Progenitor cell of endocrine pancreas (in vitro differentiated cells): ENCODE data around the gene ME3. TPM values are rescaled to one million over a fixed set of nuclear protein-coding genes. Genes with fewer than 3 reads are reported as not detected.

Experiments
- DNase-seq: peaks from one replicate; pipeline ENCODE4 v3.0.0; 2021; ENCODE audit warnings: low spot score; ENCODE audit not compliant: unreplicated experiment
- H3K27ac Mint-ChIP-seq: 2 replicates; pipeline ENCODE4 v1.8.0; 2021; ENCODE audit warnings: mild to moderate bottlenecking, moderate library complexity, mixed read lengths
- H3K27me3 Mint-ChIP-seq: 2 replicates; pipeline ENCODE4 v1.8.0; 2021; ENCODE audit warnings: mixed read lengths
- H3K36me3 Mint-ChIP-seq: 2 replicates; pipeline ENCODE4 v1.8.0; 2022; ENCODE audit warnings: mixed read lengths; ENCODE audit not compliant: insufficient read depth
- H3K4me1 Mint-ChIP-seq: 2 replicates; pipeline ENCODE4 v1.8.0; 2021; ENCODE audit warnings: low read depth, mixed read lengths
- H3K4me3 Mint-ChIP-seq: 2 replicates; pipeline ENCODE4 v1.8.0; 2021; ENCODE audit warnings: low read depth, mild to moderate bottlenecking, moderate library complexity, mixed read lengths
- H3K9me3 Mint-ChIP-seq: 2 replicates; pipeline ENCODE4 v1.8.0; 2021; ENCODE audit warnings: low read depth, mixed read lengths
- CTCF ChIP-seq: fragments of 200-600 bp; sonication (generic); IDR thresholded peaks from one replicate; pipeline ENCODE4 v1.5.0; 2021; ENCODE audit warnings: antibody characterized with exemption, mild to moderate bottlenecking; ENCODE audit not compliant: unreplicated experiment
- total RNA-seq: library from RNA; stranded (reverse); gene quantifications from 2 replicates; pipeline ENCODE4 v1.2.1, GENCODE V29; 2021

Gene ME3
- total RNA-seq, 1 donor from 2014 or later = 8.6 TPM

- Mint-ChIP-seq H3K36me3 (no peaks in the 10 kb centered on the region), H3K27me3 (peaks cover 64% of the 10 kb centered on the region), H3K4me3 (no peak overlapping the region), H3K9me3 (no peaks in the 10 kb centered on the region), H3K4me1 (peaks cover 16% of the 10 kb centered on the region), H3K27ac (no peak overlapping the region)
- no peak for TF ChIP-seq CTCF
- DNase-seq = no peak
Observed at GRCh38 chr11:86699040-86699791, 26.8 kb upstream of the ME3 start.

GRCh38 chr11:86698639-86699038, 26.2 kb upstream of the ME3 start:
- Mint-ChIP-seq H3K27ac (no peak overlapping the region), H3K9me3 (no peaks in the 10 kb centered on the region)
- no peak for TF ChIP-seq CTCF

GRCh38 chr11:86696451-86696850, 24.0 kb upstream of the ME3 start:
- Mint-ChIP-seq H3K27ac (no peak overlapping the region), H3K36me3 (no peaks in the 10 kb centered on the region), H3K4me3 (no peak overlapping the region), H3K4me1 (peaks cover 16% of the 10 kb centered on the region), H3K9me3 (no peaks in the 10 kb centered on the region), H3K27me3 (peaks cover 57% of the 10 kb centered on the region)
- DNase-seq = no peak
- no peak for TF ChIP-seq CTCF

More at GRCh38 chr11:86698639-86699038, 26.2 kb upstream of the ME3 start:
- peaks cover 16% of the 10 kb centered on the region for H3K4me1 Mint-ChIP-seq
- no peak for DNase-seq
- no peak overlapping the region for H3K4me3 Mint-ChIP-seq
- peaks cover 61% of the 10 kb centered on the region for H3K27me3 Mint-ChIP-seq
- H3K36me3 Mint-ChIP-seq = no peaks in the 10 kb centered on the region

- TF ChIP-seq CTCF = no peak
- H3K27me3 Mint-ChIP-seq = peaks cover 57% of the 10 kb centered on the region
- H3K9me3 Mint-ChIP-seq = no peaks in the 10 kb centered on the region
- H3K4me3 Mint-ChIP-seq = no peak overlapping the region
- H3K36me3 Mint-ChIP-seq = no peaks in the 10 kb centered on the region
- no peak overlapping the region for H3K27ac Mint-ChIP-seq
- no peak for DNase-seq
- peaks cover 16% of the 10 kb centered on the region for H3K4me1 Mint-ChIP-seq
Observed at GRCh38 chr11:86696004-86696403, 23.6 kb upstream of the ME3 start.

GRCh38 chr11:86695373-86695772, 23.0 kb upstream of the ME3 start:
- peaks cover 51% of the 10 kb centered on the region for H3K27me3 Mint-ChIP-seq
- no peak overlapping the region for H3K4me3 Mint-ChIP-seq
- peaks cover 15% of the 10 kb centered on the region for H3K4me1 Mint-ChIP-seq
- H3K9me3 Mint-ChIP-seq = no peaks in the 10 kb centered on the region
- no peak for DNase-seq
- H3K27ac Mint-ChIP-seq = no peak overlapping the region
- H3K36me3 Mint-ChIP-seq = no peaks in the 10 kb centered on the region
- no peak for TF ChIP-seq CTCF
